ENCODE results near the gene NPAS2. TPM values are rescaled to one million over a fixed set of nuclear protein-coding genes. Genes with fewer than 3 reads are reported as not detected.

The NPAS2 gene
- total and polyA plus RNA-seq, 7 donors: 8.5 to 56.2 (median 17.3) TPM

GRCh38 chr2:100893392-100894104, 73.6 kb downstream of the NPAS2 start:
- no peak overlapping the region for H3K4me3 ChIP-seq
- H3K36me3 ChIP-seq (ENCODE audit: insufficient read depth in 1 of 2, low read depth in 1 of 2): no peaks in the 10 kb centered on the region
- H3K4me1 ChIP-seq: peaks cover 5% of the 10 kb centered on the region
- TF ChIP-seq CTCF (IDR thresholded peaks at IDR 0.05): no peak
- no peak overlapping the region for H3K27ac ChIP-seq
- intact Hi-C loops (cut with DNase I): no loop called here
- 89 to 94% (median 94%) methylated on average over 6 of the region's 6 CpGs for WGBS, 3 donors
- DNase-seq (no peak), ATAC-seq (peak in 1 of 4 donors; percentile 34)
- H3K9me3 ChIP-seq: no peaks in the 10 kb centered on the region
- H3K27me3 ChIP-seq (ENCODE audit: insufficient read depth in 3 of 3, low read length in 2 of 3): no peaks in the 10 kb centered on the region

GRCh38 chr2:100894105-100894795, 74.3 kb downstream of the NPAS2 start:
- no peak overlapping the region for H3K4me3 ChIP-seq
- 73 to 83% (median 83%) methylated on average over 5 of the region's 5 CpGs for WGBS, 3 donors
- DNase-seq: no peak
- H3K9me3 ChIP-seq: no peaks in the 10 kb centered on the region
- H3K27me3 ChIP-seq (ENCODE audit: insufficient read depth in 3 of 3, low read length in 2 of 3): no peaks in the 10 kb centered on the region
- H3K4me1 ChIP-seq: peaks cover 5% of the 10 kb centered on the region
- TF ChIP-seq CTCF (IDR thresholded peaks at IDR 0.05): no peak
- intact Hi-C loops (cut with DNase I): no loop called here
- no peak overlapping the region for H3K27ac ChIP-seq
- no peaks in the 10 kb centered on the region for H3K36me3 ChIP-seq (ENCODE audit: insufficient read depth in 1 of 2, low read depth in 1 of 2)
- no peak for ATAC-seq

- Histone ChIP-seq H3K36me3 (ENCODE audit: insufficient read depth in 1 of 2, low read depth in 1 of 2) (no peaks in the 10 kb centered on the region), H3K27ac (no peak overlapping the region), H3K27me3 (ENCODE audit: insufficient read depth in 3 of 3, low read length in 2 of 3) (no peaks in the 10 kb centered on the region), H3K9me3 (no peaks in the 10 kb centered on the region), H3K4me3 (no peak overlapping the region), H3K4me1 (peaks cover 5% of the 10 kb centered on the region)
- TF ChIP-seq CTCF (IDR thresholded peaks at IDR 0.05): no peak
- ATAC-seq (no peak), DNase-seq (no peak)
- intact Hi-C loops (cut with DNase I): no loop called here
- WGBS, 3 donors: 98 to 99% (median 98%) methylated on average over 4 of the region's 4 CpGs
Observed at GRCh38 chr2:100894796-100895156, 74.8 kb downstream of the NPAS2 start.

- peaks cover 5% of the 10 kb centered on the region for H3K4me1 ChIP-seq
- no peak overlapping the region for H3K27ac ChIP-seq
Observed at GRCh38 chr2:100895402-100895801, 75.5 kb downstream of the NPAS2 start.

More at GRCh38 chr2:100895402-100895801, 75.5 kb downstream of the NPAS2 start:
- WGBS, 3 donors: 71 to 90% (median 81%) methylated on average over 3 of the region's 3 CpGs
- no peak overlapping the region for H3K4me3 ChIP-seq
- no peak for TF ChIP-seq CTCF (IDR thresholded peaks at IDR 0.05)
- ATAC-seq (peak in 1 of 4 donors; percentile 5), DNase-seq (no peak)
- H3K27me3 ChIP-seq (ENCODE audit: insufficient read depth in 3 of 3, low read length in 2 of 3): no peaks in the 10 kb centered on the region
- no peaks in the 10 kb centered on the region for H3K9me3 ChIP-seq
- intact Hi-C loops (cut with DNase I): no loop called here
- no peaks in the 10 kb centered on the region for H3K36me3 ChIP-seq (ENCODE audit: insufficient read depth in 1 of 2, low read depth in 1 of 2)
